B cell (primary cell): ENCODE data around the gene ANKRD24. TPM values are rescaled to one million over a fixed set of nuclear protein-coding genes. Genes with fewer than 3 reads are reported as not detected.

ENCODE experiments used
- ATAC-seq: fragments of 200-7000 bp; cut with Tn5 transposase; one replicate; pipeline ENCODE4 v1.10.0; 2021; ENCODE audit warnings: low read depth, mild to moderate bottlenecking, moderate number of reproducible peaks, moderate library complexity
- CTCF ChIA-PET: fragments of 350-600 bp; sonication (Branson Sonifier 250); formaldehyde crosslinking; loops from one replicate; lab custom pipeline; 2021; ENCODE audit warnings: antibody characterized with exemption, inconsistent platforms; lab: Charles Lee
- POLR2A ChIA-PET: fragments of 350-600 bp; sonication (Branson Sonifier 250); formaldehyde crosslinking; loops from one replicate; lab custom pipeline; 2021; ENCODE audit warnings: antibody characterized with exemption; lab: Charles Lee
- DNase-seq: peaks from one replicate; pipeline ENCODE4 v3.0.0; 2013
- H2AFZ ChIP-seq: 2 replicates; pipeline ENCODE4 v1.6.1; 2012; ENCODE audit warnings: mild to moderate bottlenecking, low read depth, low read length; ENCODE audit not compliant: insufficient read depth, poor library complexity, severe bottlenecking
- H3K27ac ChIP-seq, 2 donors: 1 replicate in 1 of 2; 2 replicates in 1 of 2; pipeline ENCODE4 v1.5.1; 2012 to 2013; ENCODE audit warnings: low read length in 2 of 2, mild to moderate bottlenecking in 2 of 2, moderate library complexity in 1 of 2
- H3K27me3 ChIP-seq, 4 experiments: fragments of 200-600 bp in 1 of 4; sonication (generic) in 1 of 4; replicated peaks in 1 of 4; 1 replicate in 2 of 4; 2 replicates in 2 of 4; pipeline versions ENCODE4 v1.6.1 to v1.7.0; 2013 to 2016; ENCODE audit warnings: low read length in 3 of 4, mild to moderate bottlenecking in 2 of 4, mixed read lengths in 1 of 4, moderate library complexity in 1 of 4; ENCODE audit not compliant: insufficient read depth in 4 of 4, control insufficient read depth in 3 of 4; ENCODE audit errors: control extremely low read depth in 1 of 4
- H3K36me3 ChIP-seq, 2 experiments: replicated peaks in 1 of 2; 1 replicate in 1 of 2; 2 replicates in 1 of 2; pipeline versions ENCODE4 v1.6.1 to v1.7.1; 2013; ENCODE audit warnings: low read length in 1 of 2; ENCODE audit not compliant: insufficient read depth in 2 of 2, control insufficient read depth in 1 of 2; ENCODE audit errors: control extremely low read depth in 1 of 2, extremely low read depth in 1 of 2
- H3K4me1 ChIP-seq, 2 donors: fragments of 200-600 bp in 1 of 2; sonication (generic) in 1 of 2; 1 replicate in 1 of 2; 2 replicates in 1 of 2; pipeline versions ENCODE4 v1.5.1 to v1.6.1; 2013 to 2017; ENCODE audit warnings: low read length in 2 of 2; ENCODE audit not compliant: control insufficient read depth in 2 of 2, insufficient read depth in 2 of 2
- H3K4me2 ChIP-seq: replicated peaks from 2 replicates; pipeline ENCODE3; 2012; ENCODE audit warnings: mild to moderate bottlenecking, low read depth, low read length; ENCODE audit not compliant: poor library complexity, severe bottlenecking
- H3K4me3 ChIP-seq, 5 experiments: fragments of 200-600 bp in 1 of 5; sonication (generic) in 1 of 5; 1 replicate in 3 of 5; 2 replicates in 2 of 5; pipeline versions ENCODE4 v1.5.1 to v1.7.0; 2011 to 2016; ENCODE audit warnings: low read length in 4 of 5, mild to moderate bottlenecking in 4 of 5, low read depth in 2 of 5, control low read depth in 1 of 5, moderate library complexity in 1 of 5; ENCODE audit not compliant: insufficient read depth in 1 of 5; ENCODE audit errors: control extremely low read depth in 1 of 5, extremely low read depth in 1 of 5
- H3K79me2 ChIP-seq: fragments of 200-600 bp; sonication (generic); one replicate; pipeline ENCODE4 v1.6.0; 2016; ENCODE audit warnings: low read length; ENCODE audit not compliant: control insufficient read depth, insufficient read depth
- H3K9ac ChIP-seq: fragments of 200-600 bp; sonication (generic); 2 replicates; pipeline ENCODE4 v1.6.1; 2017; ENCODE audit warnings: mild to moderate bottlenecking, low read length, moderate library complexity
- H3K9me3 ChIP-seq, 3 donors: one replicate each; pipeline versions ENCODE4 v1.6.1 to v1.7.1; 2013; ENCODE audit warnings: low read length in 2 of 3; ENCODE audit not compliant: control insufficient read depth in 2 of 3, insufficient read depth in 1 of 3; ENCODE audit errors: control extremely low read depth in 1 of 3
- H4K20me1 ChIP-seq: 2 replicates; pipeline ENCODE4 v1.6.0; 2012; ENCODE audit warnings: mild to moderate bottlenecking, low read length; ENCODE audit not compliant: insufficient read depth, control insufficient read depth, poor library complexity, severe bottlenecking
- H3K27ac Mint-ChIP-seq: one replicate; pipeline ENCODE4 v1.8.0; 2021; ENCODE audit warnings: mixed read lengths
- H3K27me3 Mint-ChIP-seq: one replicate; pipeline ENCODE4 v1.8.0; 2021; ENCODE audit warnings: mixed read lengths
- H3K4me1 Mint-ChIP-seq: one replicate; pipeline ENCODE4 v1.8.0; 2021; ENCODE audit warnings: mixed read lengths
- H3K4me3 Mint-ChIP-seq: one replicate; pipeline ENCODE4 v1.8.0; 2021; ENCODE audit warnings: mixed read lengths
- H3K9me3 Mint-ChIP-seq: one replicate; pipeline ENCODE4 v1.8.0; 2022; ENCODE audit warnings: mixed read lengths; ENCODE audit not compliant: insufficient read depth
- EZH2 ChIP-seq: IDR thresholded peaks from 2 replicates; pipeline ENCODE4 v1.6.1; 2012; ENCODE audit warnings: borderline replicate concordance, low read depth, mild to moderate bottlenecking, moderate library complexity, low read length; ENCODE audit not compliant: insufficient read depth, poor library complexity, severe bottlenecking
- WGBS: methylation state at CpG from one replicate; pipeline ENCODE4 v1.1.5; 2013; ENCODE audit warnings: missing lambda C conversion rate; ENCODE audit not compliant: insufficient coverage; 5-methylcytosine and 5-hydroxymethylcytosine counted together
- intact Hi-C: fragments of 100-400 bp; cut with micrococcal nuclease; formaldehyde crosslinking; loops from one replicate; pipeline ENCODE4 v1.10.0; 2022
- polyA plus RNA-seq: library from polyadenylated mRNA; depleted of rRNA; stranded (reverse); fragments of >200 nt; gene quantifications from 2 replicates; pipeline ENCODE4 v1.2.3, GENCODE V29; 2012
- total RNA-seq, 2 donors: library from RNA; stranded (reverse); fragments of 120-200 nt in 1 of 2; gene quantifications; 1 replicate in 1 of 2; 2 replicates in 1 of 2; pipeline versions ENCODE4 v1.2.3 to v1.2.4, GENCODE V29; 2013 to 2022
- TF ChIP-seq, protein P1 (sequence below): fragments of 200-600 bp; IDR thresholded peaks from one replicate; pipeline ENCODE4 v1.8.0; 2022; ENCODE audit warnings: antibody characterized with exemption, mild to moderate bottlenecking

Gene ANKRD24
- total and polyA plus RNA-seq, 2 donors (not counting 1 experiment from before 2014, with no cell fraction given), result 0.37 to 1.5 TPM

DNA sequence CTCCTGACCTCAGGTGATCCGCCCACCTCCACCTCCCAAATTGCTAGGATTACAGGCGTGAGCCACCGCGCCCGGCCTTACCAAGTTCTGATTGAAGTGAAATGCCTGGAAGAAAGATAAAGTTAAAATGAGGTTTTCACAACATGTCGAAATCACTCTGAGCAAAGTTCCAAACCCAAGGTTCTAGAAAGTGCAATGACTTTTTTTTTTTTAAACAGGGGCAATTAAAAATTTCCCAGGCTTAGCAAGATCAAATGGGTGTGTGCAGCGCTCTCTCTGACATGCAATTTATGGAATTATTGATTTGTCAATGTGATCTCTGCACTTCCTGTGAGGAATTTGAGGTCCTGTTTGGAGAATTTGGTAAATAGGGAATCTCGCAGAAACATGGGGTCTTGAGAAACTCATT lies 45.8 kb upstream of the ANKRD24 start:
- H3K9ac ChIP-seq, result no peak overlapping the region
- WGBS, result 93% methylated on average over 2 of the region's 8 CpGs
- TF ChIP-seq, protein P1, sequence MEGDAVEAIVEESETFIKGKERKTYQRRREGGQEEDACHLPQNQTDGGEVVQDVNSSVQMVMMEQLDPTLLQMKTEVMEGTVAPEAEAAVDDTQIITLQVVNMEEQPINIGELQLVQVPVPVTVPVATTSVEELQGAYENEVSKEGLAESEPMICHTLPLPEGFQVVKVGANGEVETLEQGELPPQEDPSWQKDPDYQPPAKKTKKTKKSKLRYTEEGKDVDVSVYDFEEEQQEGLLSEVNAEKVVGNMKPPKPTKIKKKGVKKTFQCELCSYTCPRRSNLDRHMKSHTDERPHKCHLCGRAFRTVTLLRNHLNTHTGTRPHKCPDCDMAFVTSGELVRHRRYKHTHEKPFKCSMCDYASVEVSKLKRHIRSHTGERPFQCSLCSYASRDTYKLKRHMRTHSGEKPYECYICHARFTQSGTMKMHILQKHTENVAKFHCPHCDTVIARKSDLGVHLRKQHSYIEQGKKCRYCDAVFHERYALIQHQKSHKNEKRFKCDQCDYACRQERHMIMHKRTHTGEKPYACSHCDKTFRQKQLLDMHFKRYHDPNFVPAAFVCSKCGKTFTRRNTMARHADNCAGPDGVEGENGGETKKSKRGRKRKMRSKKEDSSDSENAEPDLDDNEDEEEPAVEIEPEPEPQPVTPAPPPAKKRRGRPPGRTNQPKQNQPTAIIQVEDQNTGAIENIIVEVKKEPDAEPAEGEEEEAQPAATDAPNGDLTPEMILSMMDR, result no peak
- TF ChIP-seq EZH2, result no peak
- Mint-ChIP-seq H3K27me3 (no peaks in the 10 kb centered on the region), H3K4me3 (no peak overlapping the region), H3K4me1 (peaks cover 9% of the 10 kb centered on the region), H3K27ac (no peak overlapping the region), H3K9me3 (no peaks in the 10 kb centered on the region)
- no peaks in the 10 kb centered on the region for H3K27me3 ChIP-seq
- no peak overlapping the region for H2AFZ ChIP-seq
- no peaks in the 10 kb centered on the region for H3K9me3 ChIP-seq
- H3K36me3 ChIP-seq, result no peaks in the 10 kb centered on the region
- ATAC-seq (no peak), DNase-seq (no peak)
- intact Hi-C loops, result no loop called here
- H3K4me1 ChIP-seq, result peaks cover 5 to 9% of the 10 kb centered on the region in 2 donors
- POLR2A ChIA-PET, result no interaction called here
- peaks cover 12% of the 10 kb centered on the region for H3K79me2 ChIP-seq
- H4K20me1 ChIP-seq, result no peaks in the 10 kb centered on the region
- no peak overlapping the region for H3K4me3 ChIP-seq
- CTCF ChIA-PET, result no interaction called here
- H3K27ac ChIP-seq, result no peak overlapping the region
- H3K4me2 ChIP-seq, result no peak overlapping the region

DNA sequence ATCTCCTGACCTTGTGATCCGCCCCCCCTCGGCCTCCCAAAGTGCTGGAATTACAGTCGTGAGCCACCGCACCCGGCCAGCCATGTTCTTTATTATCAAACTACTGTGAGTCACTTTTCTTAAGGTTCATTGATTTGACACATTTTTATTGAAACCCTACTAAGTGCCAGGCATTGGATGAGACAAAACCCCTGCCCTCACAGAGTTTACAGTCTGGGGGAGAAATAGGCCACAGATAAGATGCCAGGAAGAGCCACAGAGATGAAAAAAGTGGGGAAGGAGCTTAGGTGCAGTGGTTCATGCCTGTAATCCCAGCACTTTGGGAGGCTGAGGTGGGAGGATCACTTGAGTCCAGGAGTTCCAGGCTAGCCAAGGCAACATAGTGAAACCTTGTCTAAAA lies 44.0 kb upstream of the ANKRD24 start:
- no peak overlapping the region for H3K4me3 ChIP-seq
- peaks cover 12% of the 10 kb centered on the region for H3K79me2 ChIP-seq
- H3K9me3 ChIP-seq, result no peaks in the 10 kb centered on the region
- ATAC-seq (no peak), DNase-seq (no peak)
- no peak overlapping the region for H3K4me2 ChIP-seq
- intact Hi-C loops, result no loop called here
- H3K9ac ChIP-seq, result no peak overlapping the region
- no peaks in the 10 kb centered on the region for H3K27me3 Mint-ChIP-seq
- H3K36me3 ChIP-seq, result no peaks in the 10 kb centered on the region
- TF ChIP-seq, protein P1, result no peak
- no peak for TF ChIP-seq EZH2
- H2AFZ ChIP-seq, result no peak overlapping the region
- peaks cover 9% of the 10 kb centered on the region for H3K4me1 Mint-ChIP-seq
- 92% methylated on average over 5 of the region's 5 CpGs for WGBS
- CTCF ChIA-PET, result interaction anchor here (3.9 kb wide), 1 partner anchor 149 kb away, joined by 50 read pairs; no protein-coding TSS in a partner anchor
- POLR2A ChIA-PET, result no interaction called here
- H3K27ac ChIP-seq, result no peak overlapping the region
- no peaks in the 10 kb centered on the region for H3K27me3 ChIP-seq
- H4K20me1 ChIP-seq, result no peaks in the 10 kb centered on the region
- peaks cover 5 to 9% of the 10 kb centered on the region in 2 donors for H3K4me1 ChIP-seq
- H3K27ac Mint-ChIP-seq, result no peak overlapping the region
- H3K4me3 Mint-ChIP-seq, result no peak overlapping the region
- H3K9me3 Mint-ChIP-seq, result no peaks in the 10 kb centered on the region
